Hepatocyte (in vitro differentiated cells): ENCODE results near the gene ITIH1. TPM values are rescaled to one million over a fixed set of nuclear protein-coding genes. Genes with fewer than 3 reads are reported as not detected.

Source experiments
- DNase-seq: peaks from one replicate; pipeline ENCODE4 v3.0.0-alpha.2; 2016; ENCODE audit warnings: low spot score
- H2AFZ ChIP-seq: fragments of 200-600 bp; sonication (generic); 2 replicates; pipeline ENCODE4 v1.6.0; 2016; ENCODE audit warnings: antibody characterized with exemption, mild to moderate bottlenecking
- H3K27ac ChIP-seq: fragments of 200-600 bp; sonication (generic); 2 replicates; pipeline ENCODE4 v1.5.1; 2016; ENCODE audit warnings: mild to moderate bottlenecking
- H3K27me3 ChIP-seq: fragments of 200-600 bp; sonication (generic); 2 replicates; pipeline ENCODE4 v1.6.1; 2016
- H3K36me3 ChIP-seq: fragments of 200-600 bp; sonication (generic); replicated peaks from 2 replicates; pipeline ENCODE4 v1.5.1; 2016; ENCODE audit warnings: low read depth; ENCODE audit not compliant: insufficient read depth
- H3K4me1 ChIP-seq: fragments of 200-600 bp; sonication (generic); 2 replicates; pipeline ENCODE4 v1.5.1; 2016; ENCODE audit warnings: mild to moderate bottlenecking, moderate library complexity; ENCODE audit not compliant: insufficient read depth
- H3K4me2 ChIP-seq: fragments of 200-600 bp; sonication (generic); 2 replicates; pipeline ENCODE4 v1.6.0; 2016
- H3K4me3 ChIP-seq: fragments of 200-600 bp; sonication (generic); 2 replicates; pipeline ENCODE4 v1.5.1; 2016; ENCODE audit warnings: mild to moderate bottlenecking
- H3K79me2 ChIP-seq: fragments of 200-600 bp; sonication (generic); 2 replicates; pipeline ENCODE4 v1.6.0; 2017; ENCODE audit warnings: mild to moderate bottlenecking
- H3K9me2 ChIP-seq: fragments of 200-600 bp; sonication (generic); replicated peaks from 2 replicates; pipeline ENCODE4 v1.6.0; 2017; ENCODE audit warnings: mild to moderate bottlenecking; ENCODE audit not compliant: insufficient read depth
- H3K9me3 ChIP-seq: fragments of 200-600 bp; sonication (generic); 2 replicates; pipeline ENCODE4 v1.5.1; 2016; ENCODE audit warnings: low read depth, mild to moderate bottlenecking
- H4K20me1 ChIP-seq: fragments of 200-600 bp; sonication (generic); 2 replicates; pipeline ENCODE4 v1.6.0; 2016; ENCODE audit warnings: mild to moderate bottlenecking; ENCODE audit not compliant: insufficient read depth, poor library complexity, severe bottlenecking
- CTCF ChIP-seq: fragments of 200-600 bp; sonication (generic); IDR thresholded peaks from 2 replicates; pipeline ENCODE4 v1.5.1; 2016; ENCODE audit warnings: antibody characterized with exemption, mild to moderate bottlenecking; ENCODE audit not compliant: poor library complexity
- EZH2 ChIP-seq: fragments of 200-600 bp; sonication (generic); IDR thresholded peaks from 2 replicates; pipeline ENCODE4 v1.6.1; 2016; ENCODE audit warnings: antibody characterized with exemption, mild to moderate bottlenecking, borderline replicate concordance
- EZH2phosphoT487 ChIP-seq: fragments of 200-600 bp; sonication (generic); IDR thresholded peaks from one replicate; pipeline ENCODE4 v1.6.1; 2018; ENCODE audit warnings: antibody characterized with exemption, mild to moderate bottlenecking, low read depth, moderate library complexity; ENCODE audit not compliant: unreplicated experiment, severe bottlenecking
- WGBS: methylation state at CpG from one replicate; pipeline ENCODE4 v1.1.6; 2016; ENCODE audit warnings: low lambda C conversion rate; ENCODE audit errors: missing lambda C conversion rate; 5-methylcytosine and 5-hydroxymethylcytosine counted together
- polyA plus RNA-seq: library from polyadenylated mRNA; unstranded; fragments of >200 nt; fragmentation: Nextera tagmentation; extraction: Ambion mirVana; gene quantifications from 2 replicates; pipeline ENCODE4 v1.2.1, GENCODE V29; 2016
- total RNA-seq: library from RNA; depleted of rRNA; stranded (reverse); fragments of >200 nt; gene quantifications from 2 replicates; pipeline ENCODE4 v1.2.3, GENCODE V29; 2014

ITIH1 gene
- total and polyA plus RNA-seq, 2 experiments from 2014 or later, result 154 to 250 TPM

GRCh38 chr3:52819936-52820335 lies 42.5 kb downstream of the ITIH1 start:
- no peak for DNase-seq
- no peaks in the 10 kb centered on the region for H3K79me2 ChIP-seq
- H2AFZ ChIP-seq, result no peak overlapping the region
- H3K27me3 ChIP-seq, result no peaks in the 10 kb centered on the region
- no peak overlapping the region for H3K4me2 ChIP-seq
- TF ChIP-seq EZH2phosphoT487 (no peak), EZH2 (no peak), CTCF (no peak)
- no peaks in the 10 kb centered on the region for H4K20me1 ChIP-seq
- no peaks in the 10 kb centered on the region for H3K4me1 ChIP-seq
- H3K4me3 ChIP-seq, result no peak overlapping the region
- no peak overlapping the region for H3K27ac ChIP-seq
- H3K36me3 ChIP-seq, result no peaks in the 10 kb centered on the region
- WGBS, result 80% methylated on average over 2 of the region's 2 CpGs
- H3K9me2 ChIP-seq, result no peaks in the 10 kb centered on the region
- no peaks in the 10 kb centered on the region for H3K9me3 ChIP-seq

- no peaks in the 10 kb centered on the region for H3K4me1 ChIP-seq
- no peaks in the 10 kb centered on the region for H3K36me3 ChIP-seq
- H3K79me2 ChIP-seq, result no peaks in the 10 kb centered on the region
- no peak overlapping the region for H3K4me2 ChIP-seq
- 60% methylated on average over 11 of the region's 11 CpGs for WGBS
- no peak overlapping the region for H3K27ac ChIP-seq
- DNase-seq, result peak; percentile 51
- no peak overlapping the region for H2AFZ ChIP-seq
- H3K9me2 ChIP-seq, result no peaks in the 10 kb centered on the region
- no peaks in the 10 kb centered on the region for H4K20me1 ChIP-seq
- no peaks in the 10 kb centered on the region for H3K27me3 ChIP-seq
- peak; percentile 42 for TF ChIP-seq CTCF
- no peak for TF ChIP-seq EZH2
- TF ChIP-seq EZH2phosphoT487, result no peak
- H3K9me3 ChIP-seq, result no peaks in the 10 kb centered on the region
- H3K4me3 ChIP-seq, result no peak overlapping the region
Measured at GRCh38 chr3:52820736-52821135, 43.3 kb downstream of the ITIH1 start.

GRCh38 chr3:52822363-52822762 lies 45.0 kb downstream of the ITIH1 start:
- H3K27ac ChIP-seq, result no peak overlapping the region
- 74% methylated on average over 5 of the region's 5 CpGs for WGBS
- no peak for DNase-seq
- H4K20me1 ChIP-seq, result no peaks in the 10 kb centered on the region
- no peaks in the 10 kb centered on the region for H3K36me3 ChIP-seq
- no peaks in the 10 kb centered on the region for H3K79me2 ChIP-seq
- TF ChIP-seq EZH2phosphoT487 (no peak), CTCF (no peak), EZH2 (no peak)
- no peaks in the 10 kb centered on the region for H3K9me3 ChIP-seq
- H3K4me1 ChIP-seq, result no peaks in the 10 kb centered on the region
- H3K4me3 ChIP-seq, result no peak overlapping the region
- no peak overlapping the region for H3K4me2 ChIP-seq
- no peaks in the 10 kb centered on the region for H3K9me2 ChIP-seq
- H2AFZ ChIP-seq, result no peak overlapping the region
- H3K27me3 ChIP-seq, result no peaks in the 10 kb centered on the region

GRCh38 chr3:52824037-52824436 lies 46.6 kb downstream of the ITIH1 start:
- WGBS, result 92% methylated on average over 10 of the region's 10 CpGs
- no peaks in the 10 kb centered on the region for H3K36me3 ChIP-seq
- no peak for TF ChIP-seq CTCF
- H3K27ac ChIP-seq, result no peak overlapping the region
- no peak overlapping the region for H3K4me2 ChIP-seq
- no peaks in the 10 kb centered on the region for H3K79me2 ChIP-seq
- no peak overlapping the region for H3K4me3 ChIP-seq
- H3K9me3 ChIP-seq, result no peaks in the 10 kb centered on the region
- H3K9me2 ChIP-seq, result no peaks in the 10 kb centered on the region
- H3K27me3 ChIP-seq, result no peaks in the 10 kb centered on the region
- DNase-seq, result no peak
- H4K20me1 ChIP-seq, result no peaks in the 10 kb centered on the region
- H3K4me1 ChIP-seq, result peaks cover 4% of the 10 kb centered on the region
- H2AFZ ChIP-seq, result no peak overlapping the region
